Limb (tissue), 2 donors: ENCODE results near the gene TTC9B.
"Not testable (repeated sequence)": the region's sequence is repeated elsewhere in the genome, so short reads cannot be mapped to it uniquely, and the experiment has no call there.

ENCODE experiments used
- DNase-seq, 2 donors: peaks; one replicate each; pipeline ENCODE4 v3.0.0-alpha.2; 2016; ENCODE audit errors: extremely low spot score in 2 of 2

TTC9B gene

DNA sequence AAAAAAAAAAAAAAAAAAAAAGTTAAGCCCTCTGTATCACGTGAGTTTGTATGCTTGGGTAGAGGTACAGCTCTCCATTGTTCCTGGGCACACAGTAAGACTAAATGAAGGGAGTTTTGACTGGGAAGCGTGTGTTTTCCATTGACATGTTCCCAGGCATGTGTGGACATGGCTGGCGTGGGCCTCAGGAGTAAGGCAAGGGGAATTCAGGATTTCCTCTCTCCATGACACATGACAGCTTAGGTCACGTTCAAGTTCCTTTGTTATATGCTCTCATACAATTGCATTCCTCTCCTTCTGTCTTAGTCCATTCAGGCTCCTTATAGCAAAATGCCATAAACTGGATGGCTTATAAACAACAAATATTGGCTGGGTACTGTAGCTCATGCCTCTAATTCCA lies 44.1 kb downstream of the TTC9B start:
- no peak for DNase-seq

DNA sequence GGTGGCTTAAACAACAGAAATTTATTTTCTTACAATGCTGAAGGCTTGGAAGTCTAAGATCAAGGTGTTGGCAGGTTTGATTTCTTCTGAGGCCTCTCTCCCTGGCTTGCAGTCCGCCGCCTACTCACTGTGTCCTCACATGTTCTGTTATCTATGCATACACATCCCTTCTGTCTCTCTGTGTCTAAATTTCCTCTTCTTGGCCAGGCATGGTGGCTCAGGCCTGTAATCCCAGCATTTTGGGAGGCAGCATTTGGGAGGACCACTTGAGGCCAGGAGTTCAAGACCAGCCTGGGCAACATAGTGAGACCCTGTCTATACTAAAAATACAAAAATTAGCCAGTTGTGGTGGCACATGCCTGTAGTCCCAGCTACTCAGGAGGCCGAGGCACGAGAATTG lies 46.9 kb downstream of the TTC9B start:
- DNase-seq = not testable (repeated sequence)

- not testable (repeated sequence) for DNase-seq
Observed at GRCh38 chr19:40170303-40170989, 47.7 kb downstream of the TTC9B start.

DNA sequence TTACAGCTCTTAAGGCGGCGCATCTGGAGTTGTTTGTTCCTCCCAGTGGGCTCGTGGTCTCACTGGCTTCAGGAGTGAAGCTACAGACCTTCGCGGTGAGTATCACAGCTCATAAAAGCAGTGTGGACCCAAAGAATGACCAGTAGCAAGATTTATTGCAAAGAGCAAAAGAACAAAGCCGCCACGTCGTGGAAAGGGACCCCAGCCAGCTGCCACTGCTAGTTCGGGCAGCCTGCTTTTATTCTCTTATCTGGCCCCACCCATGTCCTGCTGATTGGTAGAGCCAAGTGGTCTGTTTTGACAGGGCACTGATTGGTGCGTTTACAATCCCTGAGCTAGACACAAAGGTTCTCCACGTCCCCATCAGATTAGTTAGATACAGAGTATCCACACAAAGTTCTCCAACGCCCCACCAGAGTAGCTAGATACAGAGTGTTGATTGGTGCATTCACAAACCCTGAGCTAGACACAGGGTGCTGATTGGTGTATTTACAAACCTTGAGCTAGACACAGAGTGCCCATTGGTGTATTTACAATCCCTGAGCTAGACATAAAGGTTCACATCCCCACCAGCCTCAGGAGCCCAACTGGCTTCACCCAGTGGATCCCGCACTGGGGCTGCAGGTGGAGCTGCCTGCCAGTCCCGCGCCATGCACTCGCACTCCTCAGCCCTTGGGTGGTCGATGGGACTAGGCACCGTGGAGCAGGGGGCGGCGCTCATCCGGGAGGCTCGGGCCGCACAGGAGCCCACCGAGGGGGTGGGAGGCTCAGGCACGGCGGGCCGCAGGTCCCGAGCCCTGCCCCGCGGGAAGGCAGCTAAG lies 48.5 kb downstream of the TTC9B start:
- not testable (repeated sequence) for DNase-seq
